Measurements from ENCODE around the gene GPI. TPM values are rescaled to one million over a fixed set of nuclear protein-coding genes. Genes with fewer than 3 reads are reported as not detected.

GPI gene
- total and polyA plus RNA-seq, 2 of the 13 experiments (the other 11 are each of a cell fraction or from before 2014, with no cell fraction given) = 147 to 167 TPM

DNA sequence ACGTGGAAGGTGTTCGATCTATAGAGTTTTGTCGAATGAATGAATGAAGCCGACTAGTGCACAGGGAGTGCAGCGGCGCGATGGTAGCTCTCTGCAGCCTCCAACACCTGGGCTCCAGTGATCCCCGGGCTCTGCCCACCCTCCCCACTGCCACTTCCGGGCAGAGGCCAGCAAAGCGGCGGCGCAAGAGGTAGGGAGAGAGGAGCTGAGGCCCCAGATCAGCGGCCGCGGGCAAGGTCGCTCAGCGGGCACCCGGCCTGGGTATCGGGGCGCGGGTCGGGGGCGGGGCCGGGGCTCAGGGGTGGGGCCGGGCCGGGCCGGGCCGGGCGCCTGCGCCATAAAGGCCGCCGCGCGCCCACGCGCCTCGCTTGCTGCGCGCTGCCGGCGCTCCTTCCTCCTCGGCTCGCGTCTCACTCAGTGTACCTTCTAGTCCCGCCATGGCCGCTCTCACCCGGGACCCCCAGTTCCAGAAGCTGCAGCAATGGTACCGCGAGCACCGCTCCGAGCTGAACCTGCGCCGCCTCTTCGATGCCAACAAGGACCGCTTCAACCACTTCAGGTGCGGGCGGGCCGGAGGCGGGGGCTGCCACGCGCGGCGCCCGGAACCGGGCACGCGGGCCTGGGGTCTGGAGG, at the start of gene GPI (continued):
- TF ChIP-seq KLF11 (CRISPR knock-in tag; IDR thresholded peaks at IDR 0.05) (no peak), ZNF33B (CRISPR knock-in tag; IDR thresholded peaks at IDR 0.05) (no peak; the same call in 1 of the 2 replicates), ATF7-NPFF (CRISPR knock-in tag; IDR thresholded peaks at IDR 0.05; ENCODE audit: low read depth) (no peak; the same call in 1 of the 2 replicates), RXRB (CRISPR knock-in tag; IDR thresholded peaks at IDR 0.05; ENCODE audit: borderline replicate concordance) (0 out of 2 replicates have a peak, but pooled peaks have one; percentile 21), NPAS2 (CRISPR knock-in tag; IDR thresholded peaks at IDR 0.05; ENCODE audit: borderline replicate concordance) (no peak), ZNF235 (CRISPR knock-in tag; IDR thresholded peaks at IDR 0.05; ENCODE audit: borderline replicate concordance) (0 out of 2 replicates have a peak, but pooled peaks have one; percentile 31), SPEN (CRISPR knock-in tag; IDR thresholded peaks at IDR 0.05; ENCODE audit: low read depth) (no peak; the same call in 1 of the 2 replicates), ZBTB7A (CRISPR knock-in tag; IDR thresholded peaks at IDR 0.05) (0 out of 2 replicates have a peak, but pooled peaks have one; percentile 20), ZNF709 (CRISPR knock-in tag; IDR thresholded peaks at IDR 0.05) (peak; percentile 88), ZFX (CRISPR knock-in tag; IDR thresholded peaks at IDR 0.05; ENCODE audit: low read depth) (peak; percentile 49), RAD21 (CRISPR knock-in tag; IDR thresholded peaks at IDR 0.05) (no peak), HNF4A (CRISPR knock-in tag; IDR thresholded peaks at IDR 0.05) (no peak), SRSF1 (optimal IDR thresholded peaks at IDR 0.05; ENCODE audit: low read depth, low read length) (peak; percentile 54), REXO4 (CRISPR knock-in tag; IDR thresholded peaks at IDR 0.05; ENCODE audit: borderline replicate concordance) (no peak), SIX4 (CRISPR knock-in tag; IDR thresholded peaks at IDR 0.05) (no peak), TEAD3 (CRISPR knock-in tag; optimal IDR thresholded peaks at IDR 0.05; ENCODE audit: borderline replicate concordance) (no peak), FOXO1 (CRISPR knock-in tag; IDR thresholded peaks at IDR 0.05) (0 out of 2 replicates have a peak, but pooled peaks have one; percentile 0), ZMYM3 (CRISPR knock-in tag; IDR thresholded peaks at IDR 0.05) (0 out of 2 replicates have a peak, but pooled peaks have one; percentile 51)
- TF ChIP-seq, protein P1, sequence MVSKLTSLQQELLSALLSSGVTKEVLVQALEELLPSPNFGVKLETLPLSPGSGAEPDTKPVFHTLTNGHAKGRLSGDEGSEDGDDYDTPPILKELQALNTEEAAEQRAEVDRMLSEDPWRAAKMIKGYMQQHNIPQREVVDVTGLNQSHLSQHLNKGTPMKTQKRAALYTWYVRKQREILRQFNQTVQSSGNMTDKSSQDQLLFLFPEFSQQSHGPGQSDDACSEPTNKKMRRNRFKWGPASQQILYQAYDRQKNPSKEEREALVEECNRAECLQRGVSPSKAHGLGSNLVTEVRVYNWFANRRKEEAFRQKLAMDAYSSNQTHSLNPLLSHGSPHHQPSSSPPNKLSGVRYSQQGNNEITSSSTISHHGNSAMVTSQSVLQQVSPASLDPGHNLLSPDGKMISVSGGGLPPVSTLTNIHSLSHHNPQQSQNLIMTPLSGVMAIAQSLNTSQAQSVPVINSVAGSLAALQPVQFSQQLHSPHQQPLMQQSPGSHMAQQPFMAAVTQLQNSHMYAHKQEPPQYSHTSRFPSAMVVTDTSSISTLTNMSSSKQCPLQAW (CRISPR knock-in tag; IDR thresholded peaks at IDR 0.05) = no peak
- TF ChIP-seq, protein P2, sequence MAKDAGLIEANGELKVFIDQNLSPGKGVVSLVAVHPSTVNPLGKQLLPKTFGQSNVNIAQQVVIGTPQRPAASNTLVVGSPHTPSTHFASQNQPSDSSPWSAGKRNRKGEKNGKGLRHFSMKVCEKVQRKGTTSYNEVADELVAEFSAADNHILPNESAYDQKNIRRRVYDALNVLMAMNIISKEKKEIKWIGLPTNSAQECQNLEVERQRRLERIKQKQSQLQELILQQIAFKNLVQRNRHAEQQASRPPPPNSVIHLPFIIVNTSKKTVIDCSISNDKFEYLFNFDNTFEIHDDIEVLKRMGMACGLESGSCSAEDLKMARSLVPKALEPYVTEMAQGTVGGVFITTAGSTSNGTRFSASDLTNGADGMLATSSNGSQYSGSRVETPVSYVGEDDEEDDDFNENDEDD (CRISPR knock-in tag; IDR thresholded peaks at IDR 0.05; ENCODE audit: borderline replicate concordance) = 0 out of 2 replicates have a peak, but pooled peaks have one; percentile 12
- TF ChIP-seq, protein P3, sequence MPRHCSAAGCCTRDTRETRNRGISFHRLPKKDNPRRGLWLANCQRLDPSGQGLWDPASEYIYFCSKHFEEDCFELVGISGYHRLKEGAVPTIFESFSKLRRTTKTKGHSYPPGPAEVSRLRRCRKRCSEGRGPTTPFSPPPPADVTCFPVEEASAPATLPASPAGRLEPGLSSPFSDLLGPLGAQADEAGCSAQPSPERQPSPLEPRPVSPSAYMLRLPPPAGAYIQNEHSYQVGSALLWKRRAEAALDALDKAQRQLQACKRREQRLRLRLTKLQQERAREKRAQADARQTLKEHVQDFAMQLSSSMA (CRISPR knock-in tag; IDR thresholded peaks at IDR 0.05) = no peak
- TF ChIP-seq, protein P4, sequence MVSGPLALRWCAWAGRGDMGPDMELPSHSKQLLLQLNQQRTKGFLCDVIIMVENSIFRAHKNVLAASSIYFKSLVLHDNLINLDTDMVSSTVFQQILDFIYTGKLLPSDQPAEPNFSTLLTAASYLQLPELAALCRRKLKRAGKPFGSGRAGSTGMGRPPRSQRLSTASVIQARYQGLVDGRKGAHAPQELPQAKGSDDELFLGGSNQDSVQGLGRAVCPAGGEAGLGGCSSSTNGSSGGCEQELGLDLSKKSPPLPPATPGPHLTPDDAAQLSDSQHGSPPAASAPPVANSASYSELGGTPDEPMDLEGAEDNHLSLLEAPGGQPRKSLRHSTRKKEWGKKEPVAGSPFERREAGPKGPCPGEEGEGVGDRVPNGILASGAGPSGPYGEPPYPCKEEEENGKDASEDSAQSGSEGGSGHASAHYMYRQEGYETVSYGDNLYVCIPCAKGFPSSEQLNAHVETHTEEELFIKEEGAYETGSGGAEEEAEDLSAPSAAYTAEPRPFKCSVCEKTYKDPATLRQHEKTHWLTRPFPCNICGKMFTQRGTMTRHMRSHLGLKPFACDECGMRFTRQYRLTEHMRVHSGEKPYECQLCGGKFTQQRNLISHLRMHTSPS (CRISPR knock-in tag; IDR thresholded peaks at IDR 0.05; ENCODE audit: low read depth) = peak; percentile 92
- TF ChIP-seq, protein P5, sequence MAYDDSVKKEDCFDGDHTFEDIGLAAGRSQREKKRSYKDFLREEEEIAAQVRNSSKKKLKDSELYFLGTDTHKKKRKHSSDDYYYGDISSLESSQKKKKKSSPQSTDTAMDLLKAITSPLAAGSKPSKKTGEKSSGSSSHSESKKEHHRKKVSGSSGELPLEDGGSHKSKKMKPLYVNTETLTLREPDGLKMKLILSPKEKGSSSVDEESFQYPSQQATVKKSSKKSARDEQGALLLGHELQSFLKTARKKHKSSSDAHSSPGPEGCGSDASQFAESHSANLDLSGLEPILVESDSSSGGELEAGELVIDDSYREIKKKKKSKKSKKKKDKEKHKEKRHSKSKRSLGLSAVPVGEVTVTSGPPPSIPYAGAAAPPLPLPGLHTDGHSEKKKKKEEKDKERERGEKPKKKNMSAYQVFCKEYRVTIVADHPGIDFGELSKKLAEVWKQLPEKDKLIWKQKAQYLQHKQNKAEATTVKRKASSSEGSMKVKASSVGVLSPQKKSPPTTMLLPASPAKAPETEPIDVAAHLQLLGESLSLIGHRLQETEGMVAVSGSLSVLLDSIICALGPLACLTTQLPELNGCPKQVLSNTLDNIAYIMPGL (CRISPR knock-in tag; IDR thresholded peaks at IDR 0.05; ENCODE audit: borderline replicate concordance in 1 of 2, low read depth in 1 of 2) = peak in 1 of 2 experiments; percentile 46; a peak in 1 of 4 replicates
